Activated CD4-positive, CD25-positive, alpha-beta regulatory T cell treated with anti-CD3 and anti-CD28 coated beads, Interleukin-2, amount 50 U/mL, for 24 hours (primary cell): Measurements from ENCODE around the gene LRP3.
"Not testable (repeated sequence)": the region's sequence is repeated elsewhere in the genome, so short reads cannot be mapped to it uniquely, and the experiment has no call there.

Experiments used
- ATAC-seq, 2 donors: fragments of 150-1000 bp; cut with Tn5 transposase; one replicate each; pipeline ENCODE4 v1.10.0; 2021; ENCODE audit warnings: mild to moderate bottlenecking in 1 of 2, moderate library complexity in 1 of 2

LRP3 gene

GRCh38 chr19:33193865-33194362, at the start of gene LRP3:
Gene LRP3 (plus strand): TSS chr19:33194330. CDS start chr19:33194786, 456 bp downstream.
- ATAC-seq: no peak

- no peak for ATAC-seq
Observed at GRCh38 chr19:33146209-33146608, 47.9 kb upstream of the LRP3 start.

- ATAC-seq: no peak
Observed at GRCh38 chr19:33147538-33147937, 46.6 kb upstream of the LRP3 start.

GRCh38 chr19:33150852-33151518, 43.1 kb upstream of the LRP3 start:
- no peak for ATAC-seq

- ATAC-seq: no peak
Observed at GRCh38 chr19:33152176-33152575, 42.0 kb upstream of the LRP3 start.

- ATAC-seq: not testable (repeated sequence)
Observed at GRCh38 chr19:33152625-33153024, 41.5 kb upstream of the LRP3 start.

- not testable (repeated sequence) for ATAC-seq
Observed at GRCh38 chr19:33154313-33154712, 39.8 kb upstream of the LRP3 start.

- ATAC-seq: no peak
Observed at GRCh38 chr19:33156334-33156733, 37.8 kb upstream of the LRP3 start.

- ATAC-seq: no peak
Observed at GRCh38 chr19:33157906-33158305, 36.2 kb upstream of the LRP3 start.

- no peak for ATAC-seq
Observed at GRCh38 chr19:33158365-33158764, 35.8 kb upstream of the LRP3 start.

GRCh38 chr19:33159149-33159548, 35.0 kb upstream of the LRP3 start:
- no peak for ATAC-seq

GRCh38 chr19:33159893-33160292, 34.2 kb upstream of the LRP3 start:
- ATAC-seq: no peak

- no peak for ATAC-seq
Observed at GRCh38 chr19:33161201-33161600, 32.9 kb upstream of the LRP3 start.

- ATAC-seq: no peak
Observed at GRCh38 chr19:33163481-33163880, 30.6 kb upstream of the LRP3 start.

GRCh38 chr19:33166037-33166436, 28.1 kb upstream of the LRP3 start:
- ATAC-seq: not testable (repeated sequence)

GRCh38 chr19:33167438-33167837, 26.7 kb upstream of the LRP3 start:
- ATAC-seq: no peak

GRCh38 chr19:33168528-33168927, 25.6 kb upstream of the LRP3 start:
- ATAC-seq: no peak

- ATAC-seq: no peak
Observed at GRCh38 chr19:33171222-33171795, 22.8 kb upstream of the LRP3 start.

GRCh38 chr19:33171916-33172359, 22.2 kb upstream of the LRP3 start:
- ATAC-seq: no peak

- ATAC-seq: no peak
Observed at GRCh38 chr19:33174186-33174585, 19.9 kb upstream of the LRP3 start.

- ATAC-seq: no peak
Observed at GRCh38 chr19:33175156-33175782, 18.9 kb upstream of the LRP3 start.

- no peak for ATAC-seq
Observed at GRCh38 chr19:33175886-33176669, 18.1 kb upstream of the LRP3 start.
